Cardiac septum (tissue), 1 donor: ENCODE data around the gene LBHD1. TPM values are rescaled to one million over a fixed set of nuclear protein-coding genes. Genes with fewer than 3 reads are reported as not detected.
"Not testable (repeated sequence)": the region's sequence is repeated elsewhere in the genome, so short reads cannot be mapped to it uniquely, and the experiment has no call there.

ENCODE experiments used
- DNase-seq: peaks from one replicate; pipeline ENCODE4 v3.0.0-alpha.2; 2020; ENCODE audit warnings: low spot score
- intact Hi-C: fragments of 100-400 bp; cut with DNase I; formaldehyde crosslinking; loops from one replicate; pipeline ENCODE4 v1.14.0; 2022
- total RNA-seq: library from RNA; stranded (reverse); fragmentation: NEBNext Ultra II Directional; extraction: Animal tissue kit (Norgen Biotek cat#: 25700); gene quantifications from one replicate; pipeline ENCODE4 v1.2.1, GENCODE V29; 2021
- donor health status: DM: no; HTN: no; CAD: no.

LBHD1 gene
- total RNA-seq, 1 donor from 2014 or later, result 2.4 TPM

- no peak for DNase-seq
- intact Hi-C loops, result no loop called here
Measured at GRCh38 chr11:62667460-62667859, 4.6 kb downstream of the LBHD1 start.

- intact Hi-C loops, result no loop called here
- no peak for DNase-seq
Measured at GRCh38 chr11:62666259-62666926, 5.7 kb downstream of the LBHD1 start.

- no peak for DNase-seq
Measured at GRCh38 chr11:62665599-62666258, 6.3 kb downstream of the LBHD1 start.

GRCh38 chr11:62665075-62665598, 6.9 kb downstream of the LBHD1 start, which contains the start of the genes C11orf98 and CSKMT:
C11orf98 (minus strand) TSS chr11:62665210; CDS start chr11:62665169, 41 bp downstream.
CSKMT (plus strand) TSS chr11:62665312; CDS start chr11:62665880, 568 bp downstream.
- peak; percentile 98 for DNase-seq
- intact Hi-C loops, result loop anchor here (2.0 kb wide), 1 partner anchor 18 kb away; the partner anchor contains the start of gene GANAB

More at GRCh38 chr11:62665599-62666258, 6.3 kb downstream of the LBHD1 start:
- intact Hi-C loops, result loop anchor here (2.0 kb wide), 1 partner anchor 19 kb away; the partner anchor contains the start of gene GANAB

GRCh38 chr11:62664405-62665074, 7.5 kb downstream of the LBHD1 start:
- intact Hi-C loops, result loop anchor here (2.0 kb wide), 1 partner anchor 18 kb away; the partner anchor contains the start of gene GANAB
- peak; percentile 78 for DNase-seq

DNA sequence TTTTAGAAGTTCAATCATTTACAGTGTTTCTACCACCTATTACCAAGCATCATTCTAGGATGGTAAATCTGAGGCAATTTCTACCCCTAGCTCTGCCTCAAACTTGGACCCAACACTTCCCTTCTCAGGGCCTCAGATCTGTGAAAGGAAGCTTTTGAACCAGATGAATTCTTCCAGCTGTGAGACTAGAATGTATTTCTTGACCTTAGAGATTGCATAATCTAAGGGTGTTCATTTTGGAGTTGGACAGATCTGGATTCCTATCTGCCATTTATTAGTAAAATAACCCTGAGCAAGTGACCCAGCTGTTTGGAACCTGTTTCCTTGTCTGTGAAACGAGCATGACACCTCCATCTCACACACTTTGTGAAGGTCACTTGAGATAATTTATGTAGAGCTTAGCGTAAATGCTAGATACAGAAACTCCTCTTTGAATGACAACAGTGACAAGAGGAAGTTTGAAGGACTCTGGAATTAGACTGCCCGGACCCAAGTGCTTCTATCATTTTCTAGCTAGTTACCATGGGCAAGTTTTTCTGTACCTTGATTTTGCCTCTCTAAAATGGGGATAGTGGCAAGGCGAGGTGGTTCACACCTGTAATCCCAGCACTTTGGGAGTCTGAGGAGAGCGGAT, 15.2 kb downstream of the LBHD1 start:
- intact Hi-C loops, result no loop called here
- DNase-seq, result no peak

DNA sequence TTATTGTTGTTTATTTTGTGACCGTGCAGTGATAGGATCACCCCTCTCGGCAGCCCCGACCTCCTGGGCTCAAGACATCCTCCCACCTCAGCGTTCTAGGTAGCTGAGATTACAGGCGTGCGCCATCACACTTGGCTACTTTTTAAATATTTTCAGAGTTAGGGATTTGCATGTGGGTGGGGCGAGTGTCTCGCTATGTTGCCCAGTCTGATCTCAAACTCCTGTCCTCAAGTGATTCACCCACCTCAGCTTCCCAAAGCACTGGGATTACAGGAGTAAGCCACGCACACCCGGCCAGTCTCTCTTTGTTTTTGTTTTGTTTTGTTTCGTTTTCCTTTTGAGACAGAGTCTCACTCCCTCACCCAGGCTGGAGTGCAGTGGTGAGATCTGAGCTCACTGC, 17.8 kb downstream of the LBHD1 start:
- intact Hi-C loops, result no loop called here
- DNase-seq, result no peak

DNA sequence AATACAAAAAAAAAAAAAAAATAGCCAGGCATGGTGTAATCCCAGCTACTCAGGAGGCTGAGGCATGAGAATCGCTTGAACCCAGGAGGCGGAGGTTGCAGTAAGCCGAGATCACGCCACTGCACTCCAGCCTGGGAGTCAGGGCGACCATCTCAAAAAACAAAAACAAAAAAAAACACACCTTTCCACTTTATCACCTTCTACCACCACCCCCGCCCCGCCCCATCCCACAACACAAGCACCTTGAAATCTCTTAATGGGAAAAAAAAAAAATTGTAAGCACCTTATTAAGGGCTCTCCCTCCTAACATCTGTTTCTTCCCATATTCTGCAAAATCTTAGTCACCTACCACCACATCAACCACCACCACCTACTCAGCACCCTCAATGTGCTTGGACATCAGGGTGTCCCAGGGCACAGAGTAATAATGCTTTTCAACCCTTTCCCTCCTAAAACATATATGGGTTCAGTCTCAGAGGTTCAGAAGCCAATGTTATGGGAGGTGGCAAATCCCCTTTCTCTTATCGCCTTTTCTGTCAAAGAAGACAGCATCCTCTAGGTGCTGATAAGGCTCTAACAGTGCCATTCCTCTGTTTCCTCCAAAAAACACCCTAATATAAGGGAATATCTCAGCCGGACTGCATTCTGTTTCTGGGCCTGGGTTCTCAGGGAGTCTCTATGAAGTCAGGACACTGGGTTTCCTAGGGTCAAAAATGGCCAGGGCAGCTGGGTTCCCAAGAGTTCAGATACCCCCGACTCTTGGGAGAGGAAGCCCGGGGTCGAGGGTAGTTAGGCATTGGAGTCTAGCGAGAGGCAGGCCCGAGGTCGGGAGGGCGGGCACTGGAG, 19.7 kb downstream of the LBHD1 start:
- no peak for DNase-seq
- intact Hi-C loops, result no loop called here

DNA sequence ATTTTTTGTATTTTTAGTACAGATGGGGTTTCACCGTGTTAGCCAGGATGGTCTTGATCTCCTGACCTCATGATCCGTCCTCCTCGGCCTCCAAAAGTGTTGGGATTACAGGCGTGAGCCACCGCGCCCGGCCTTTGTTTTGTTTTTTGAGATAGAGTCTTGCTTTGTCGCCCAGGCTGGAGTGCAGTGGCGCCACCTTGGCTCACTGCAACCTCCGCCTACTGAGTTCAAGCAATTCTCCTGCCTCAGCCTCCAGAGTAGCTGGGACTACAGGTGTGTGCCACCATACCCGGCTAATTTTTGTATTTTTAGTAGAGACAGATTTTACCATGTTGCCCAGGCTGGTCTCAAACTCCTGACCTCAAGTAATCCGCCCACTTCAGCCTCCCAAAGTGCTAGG, 21.8 kb downstream of the LBHD1 start:
- intact Hi-C loops, DNase-seq: not testable (repeated sequence)

DNA sequence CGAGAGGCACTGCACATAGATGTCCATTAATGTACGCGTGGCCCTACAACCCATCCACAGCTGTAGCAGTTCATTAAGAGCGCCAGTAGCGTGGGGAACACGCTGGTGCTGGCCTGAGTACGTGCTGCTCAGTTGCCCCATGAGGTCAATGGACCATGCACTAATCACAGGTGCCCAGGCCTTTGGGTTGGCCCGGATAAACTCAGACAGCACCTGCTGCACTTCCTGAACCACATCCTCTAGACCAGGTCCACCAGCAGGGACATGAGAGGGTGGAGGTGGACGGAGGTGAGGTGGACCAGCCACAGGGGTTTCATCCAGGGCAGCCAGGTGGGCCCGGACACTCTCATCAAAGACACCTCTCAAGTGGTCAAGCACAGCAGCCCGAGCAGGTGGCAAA, 22.6 kb downstream of the LBHD1 start:
- no peak for DNase-seq

GRCh38 chr11:62648967-62649364, 23.1 kb downstream of the LBHD1 start:
- intact Hi-C loops, result no loop called here
- DNase-seq, result no peak

More for the DNA sequence above, 22.6 kb downstream of the LBHD1 start:
- intact Hi-C loops, result no loop called here

DNA sequence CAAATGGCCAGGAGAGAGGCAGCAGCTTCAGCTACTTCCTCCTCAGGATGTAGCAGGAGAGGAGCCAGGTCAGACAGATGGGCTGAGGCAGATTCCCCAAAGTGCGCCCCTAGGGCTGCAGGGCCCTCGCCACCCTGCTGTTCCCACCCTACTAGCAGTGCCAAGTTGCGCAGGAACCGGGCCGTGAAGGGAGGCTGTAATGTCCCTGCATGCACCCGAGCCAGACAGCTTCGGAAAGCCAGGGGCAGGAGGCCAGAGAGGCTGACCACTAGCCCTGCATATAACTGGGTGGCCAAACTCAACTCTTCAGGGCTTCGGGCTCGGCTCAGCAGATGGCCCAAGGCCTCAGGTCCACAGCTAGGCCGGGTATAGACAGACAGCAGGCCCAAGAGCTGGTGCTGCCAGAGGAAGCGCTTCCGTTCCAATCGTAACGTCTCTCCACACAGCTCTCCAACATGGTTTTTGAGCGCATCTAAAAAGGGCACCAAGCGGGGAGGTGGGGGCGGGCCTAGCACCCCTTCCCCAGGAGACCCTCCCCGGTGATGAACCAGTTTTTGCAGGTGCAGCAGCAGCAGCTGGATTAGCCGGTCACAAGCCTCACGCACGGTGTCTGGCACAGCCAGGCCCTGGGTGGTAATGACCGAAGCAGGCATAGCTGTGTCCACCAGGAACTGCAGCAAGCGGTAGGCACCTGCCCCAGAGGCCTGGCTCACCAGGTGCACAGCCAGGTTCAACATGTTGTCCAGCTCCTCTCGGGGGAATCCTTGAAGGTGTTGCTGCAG, 23.7 kb downstream of the LBHD1 start:
- DNase-seq, result no peak
- intact Hi-C loops, result no loop called here

DNA sequence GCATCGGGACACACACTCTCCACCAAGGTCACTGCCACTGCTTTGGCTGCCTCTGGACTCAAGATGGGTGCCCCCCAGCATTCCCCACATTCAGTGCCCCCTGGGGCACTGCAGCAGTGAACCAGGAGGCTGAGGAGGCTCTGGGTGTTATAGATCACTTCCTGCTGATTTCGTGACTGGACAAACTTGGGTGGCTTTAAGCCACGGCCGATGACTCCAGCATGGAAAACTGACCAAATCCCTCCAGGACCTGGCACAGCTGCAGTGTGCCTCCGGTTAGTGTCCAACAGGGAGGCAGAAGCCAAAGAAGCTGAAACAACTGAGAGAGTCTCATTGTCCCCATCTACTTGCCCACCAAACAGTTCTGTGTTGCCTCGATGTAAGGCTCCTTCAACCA, 24.5 kb downstream of the LBHD1 start:
- no peak for DNase-seq
- intact Hi-C loops, result loop anchor here (2.0 kb wide), 2 partner anchors 17 to 25 kb away; partner anchors contain the start of genes C11orf98 and CSKMT

- intact Hi-C loops, result loop anchor here (2.0 kb wide), 2 partner anchors 18 to 24 kb away; partner anchors contain the start of genes C11orf98 and CSKMT
- no peak for DNase-seq
Measured at GRCh38 chr11:62646825-62647608, 25.1 kb downstream of the LBHD1 start.

DNA sequence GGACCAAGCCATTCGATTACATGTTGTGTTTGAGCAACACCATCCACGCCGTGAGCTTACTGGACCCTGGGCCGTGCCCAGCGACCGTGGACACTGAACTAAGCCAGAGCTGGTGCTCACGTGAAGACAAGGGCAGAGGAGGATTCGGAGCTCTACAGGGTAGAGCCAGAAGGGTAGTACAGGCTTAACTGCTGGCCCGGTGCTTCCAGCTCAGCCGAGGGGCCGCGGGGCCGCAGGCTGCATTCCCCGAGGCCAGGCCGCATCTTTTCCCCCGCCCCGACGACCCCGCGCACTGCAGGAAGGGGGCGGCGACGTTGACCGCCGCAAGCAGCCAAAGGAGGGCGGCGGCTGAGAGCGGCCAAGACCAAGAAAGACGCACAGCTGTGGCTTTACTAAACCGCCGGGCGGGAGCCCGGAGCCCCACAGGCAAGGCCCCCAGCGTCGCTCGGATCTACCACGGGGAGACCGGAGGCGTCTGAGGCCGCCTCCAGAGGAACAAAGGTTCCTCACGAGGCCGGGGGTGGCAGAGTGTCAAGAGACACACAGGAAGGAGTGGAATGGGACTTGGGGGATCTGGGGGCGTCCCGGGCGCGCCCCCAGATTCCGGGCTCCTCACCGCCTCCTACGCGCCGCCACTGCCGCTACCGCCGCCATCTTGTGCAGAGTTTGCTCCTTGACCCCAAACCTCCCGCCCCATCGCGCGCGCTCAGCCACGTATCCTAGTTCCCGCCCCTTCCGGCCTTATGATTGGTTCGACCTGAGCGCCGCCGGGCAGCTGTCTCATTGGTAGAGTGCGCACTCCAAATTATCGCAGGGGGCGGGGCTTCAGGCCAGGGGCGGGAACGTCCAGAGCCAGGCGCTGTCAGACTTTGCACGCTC, 25.9 kb downstream of the LBHD1 start, which contains the start of gene GANAB:
GANAB (minus strand) TSS at position 668 of the 879 bp plus-strand sequence; CDS start at position 654, 14 bp downstream.
- peak; percentile 100 for DNase-seq
- intact Hi-C loops, result loop anchor here (2.0 kb wide), 2 partner anchors 19 to 23 kb away; partner anchors contain the start of genes C11orf98 and CSKMT

GRCh38 chr11:62645671-62645945, 26.5 kb downstream of the LBHD1 start:
- intact Hi-C loops, result no loop called here
- DNase-seq, result no peak
